ENCODE data around the gene MARCHF10. TPM values are rescaled to one million over a fixed set of nuclear protein-coding genes. Genes with fewer than 3 reads are reported as not detected.
"Not testable (repeated sequence)": the region's sequence is repeated elsewhere in the genome, so short reads cannot be mapped to it uniquely, and the experiment has no call there.

Gene MARCHF10
- total and polyA plus RNA-seq, 7 donors, result 0.09 to 2.1 (median 0.71) TPM; not detected in 2

DNA sequence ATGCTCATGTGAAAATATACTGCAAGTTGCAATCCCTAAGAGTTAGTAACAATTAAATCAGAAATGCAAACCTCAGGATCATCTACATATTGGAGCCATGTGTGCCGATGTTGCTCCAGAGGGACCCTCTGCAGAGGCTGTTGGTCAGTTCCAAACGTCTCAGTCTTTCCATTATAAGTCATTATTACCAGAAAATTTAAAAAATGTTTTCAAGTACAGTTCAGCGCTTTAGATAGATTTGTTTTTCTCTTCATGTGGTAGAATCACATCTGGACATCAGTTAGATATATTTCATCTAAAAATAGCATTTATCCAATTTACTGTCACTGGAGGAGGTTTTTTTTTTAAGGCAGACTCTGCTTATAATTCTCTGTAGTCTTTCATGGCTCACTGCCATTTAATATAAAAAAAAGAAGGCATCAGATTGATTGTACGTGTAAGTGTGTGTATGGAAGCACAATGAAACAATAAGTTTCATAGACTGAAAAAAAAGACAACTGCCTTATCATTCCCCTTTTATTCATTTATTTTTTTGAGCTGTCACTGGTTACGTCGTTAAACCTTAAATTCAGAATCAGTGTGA is 46.1 kb upstream of the MARCHF10 start:
- 77 to 78% methylated on average over 6 of the region's 6 CpGs for WGBS, 2 donors
- no peaks in the 10 kb centered on the region for H3K27me3 ChIP-seq
- intact Hi-C loops (cut with DNase I), result no loop called here
- H3K4me3 ChIP-seq, result no peak overlapping the region
- H3K27ac ChIP-seq, result no peak overlapping the region
- H3K4me1 ChIP-seq, result no peaks in the 10 kb centered on the region
- no peaks in the 10 kb centered on the region for H3K36me3 ChIP-seq
- H3K9me3 ChIP-seq, result no peaks in the 10 kb centered on the region
- TF ChIP-seq, protein P1, sequence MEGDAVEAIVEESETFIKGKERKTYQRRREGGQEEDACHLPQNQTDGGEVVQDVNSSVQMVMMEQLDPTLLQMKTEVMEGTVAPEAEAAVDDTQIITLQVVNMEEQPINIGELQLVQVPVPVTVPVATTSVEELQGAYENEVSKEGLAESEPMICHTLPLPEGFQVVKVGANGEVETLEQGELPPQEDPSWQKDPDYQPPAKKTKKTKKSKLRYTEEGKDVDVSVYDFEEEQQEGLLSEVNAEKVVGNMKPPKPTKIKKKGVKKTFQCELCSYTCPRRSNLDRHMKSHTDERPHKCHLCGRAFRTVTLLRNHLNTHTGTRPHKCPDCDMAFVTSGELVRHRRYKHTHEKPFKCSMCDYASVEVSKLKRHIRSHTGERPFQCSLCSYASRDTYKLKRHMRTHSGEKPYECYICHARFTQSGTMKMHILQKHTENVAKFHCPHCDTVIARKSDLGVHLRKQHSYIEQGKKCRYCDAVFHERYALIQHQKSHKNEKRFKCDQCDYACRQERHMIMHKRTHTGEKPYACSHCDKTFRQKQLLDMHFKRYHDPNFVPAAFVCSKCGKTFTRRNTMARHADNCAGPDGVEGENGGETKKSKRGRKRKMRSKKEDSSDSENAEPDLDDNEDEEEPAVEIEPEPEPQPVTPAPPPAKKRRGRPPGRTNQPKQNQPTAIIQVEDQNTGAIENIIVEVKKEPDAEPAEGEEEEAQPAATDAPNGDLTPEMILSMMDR (IDR thresholded peaks at IDR 0.05), result no peak
- TF ChIP-seq EP300 (IDR thresholded peaks at IDR 0.05) (no peak), POLR2AphosphoS5 (IDR thresholded peaks at IDR 0.05) (no peak), POLR2A (IDR thresholded peaks at IDR 0.05) (no peak)
- no peak for DNase-seq

DNA sequence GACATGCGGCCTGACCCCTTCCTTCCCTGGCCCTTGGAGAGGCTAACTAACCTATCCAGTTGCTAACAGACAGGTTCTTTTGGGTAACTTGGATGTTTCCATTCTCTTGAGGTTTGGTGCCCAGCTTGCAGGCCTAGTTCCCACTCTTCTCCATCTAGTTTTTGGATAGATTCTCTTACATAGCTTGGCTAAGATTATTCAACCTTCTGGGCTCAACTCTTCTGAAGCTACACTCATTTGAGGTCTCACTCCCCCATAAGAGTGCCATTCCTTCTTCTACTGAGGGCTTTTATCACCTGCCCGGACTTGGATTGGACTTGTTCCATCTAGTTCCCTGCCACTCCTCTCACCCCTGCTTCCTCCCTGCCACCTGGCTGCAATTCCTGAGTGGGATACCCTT is 44.1 kb upstream of the MARCHF10 start:
- H3K9me3 ChIP-seq, result no peaks in the 10 kb centered on the region
- intact Hi-C loops (cut with DNase I), result no loop called here
- H3K27ac ChIP-seq, result no peak overlapping the region
- no peaks in the 10 kb centered on the region for H3K27me3 ChIP-seq
- H3K36me3 ChIP-seq, result no peaks in the 10 kb centered on the region
- no peak overlapping the region for H3K4me3 ChIP-seq
- no peak for TF ChIP-seq EP300 (IDR thresholded peaks at IDR 0.05)
- no peak for TF ChIP-seq POLR2A (IDR thresholded peaks at IDR 0.05)
- no peak for TF ChIP-seq POLR2AphosphoS5 (IDR thresholded peaks at IDR 0.05)
- TF ChIP-seq, protein P1 (IDR thresholded peaks at IDR 0.05), result no peak
- DNase-seq, result no peak
- 74 to 92% methylated on average over 2 of the region's 2 CpGs for WGBS, 2 donors
- H3K4me1 ChIP-seq, result no peaks in the 10 kb centered on the region

DNA sequence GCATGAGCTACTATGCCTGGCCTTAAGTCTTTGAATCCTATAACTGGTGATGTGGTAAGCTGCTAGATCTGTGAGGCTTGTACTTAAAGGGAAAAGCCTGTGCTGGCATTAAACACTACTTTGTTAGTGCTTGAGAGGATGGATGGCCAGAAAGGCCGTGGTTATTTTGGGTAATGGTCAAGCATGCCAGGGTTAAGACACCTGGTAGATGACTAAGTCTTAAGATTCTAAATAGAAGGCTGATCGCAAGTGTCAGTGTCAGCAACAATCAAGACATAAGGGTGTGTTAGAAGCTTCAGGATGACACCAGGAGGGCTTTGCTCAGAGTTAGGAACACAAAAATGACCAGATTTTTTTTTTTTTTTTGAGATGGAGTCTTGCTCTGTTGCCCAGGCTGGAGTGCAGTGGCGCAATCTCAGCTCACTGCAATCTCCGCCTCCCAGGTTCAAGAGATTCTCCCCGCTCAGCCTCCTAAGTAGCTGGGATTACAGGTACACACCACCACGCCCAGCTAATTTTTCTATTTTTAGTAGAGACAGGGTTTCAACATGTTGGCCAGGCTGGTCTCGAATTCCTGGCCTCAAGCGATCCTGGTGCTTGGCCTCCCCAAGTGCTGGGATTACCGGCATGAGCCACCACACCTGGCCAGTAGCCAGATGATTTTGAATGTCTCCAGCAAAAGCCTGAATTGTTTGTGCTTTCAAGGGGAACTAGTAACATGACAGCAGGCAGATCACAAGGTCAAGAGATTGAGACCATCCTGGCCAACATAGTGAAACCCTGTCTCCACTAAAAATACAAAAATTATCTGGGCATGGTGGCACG is 41.7 kb upstream of the MARCHF10 start:
- H3K27me3 ChIP-seq; H3K9me3 ChIP-seq; H3K27ac ChIP-seq; H3K4me3 ChIP-seq; DNase-seq; H3K4me1 ChIP-seq; intact Hi-C loops (cut with DNase I); H3K36me3 ChIP-seq: not testable (repeated sequence)
- WGBS, 2 donors, result 88 to 90% methylated on average over 10 of the region's 10 CpGs

DNA sequence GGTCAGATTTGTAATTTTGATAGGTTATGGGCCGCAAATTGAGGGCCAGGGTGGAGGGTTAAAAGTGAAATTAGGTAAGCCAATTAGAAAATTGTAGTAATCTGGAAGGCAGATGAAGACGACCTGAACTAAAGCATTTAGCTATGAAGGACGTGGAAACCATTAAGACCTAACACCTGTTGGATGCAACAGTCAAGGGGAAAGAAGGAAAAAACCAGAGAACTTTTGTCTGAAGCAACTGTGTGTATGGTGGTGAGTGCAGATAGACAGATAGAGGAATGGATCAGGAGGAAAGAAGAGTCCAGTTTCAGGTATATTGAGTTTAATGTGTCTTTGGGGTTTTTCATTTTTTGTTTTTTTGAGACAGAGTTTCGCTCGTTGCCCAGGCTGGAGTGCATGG is 40.2 kb upstream of the MARCHF10 start:
- no peak overlapping the region for H3K4me3 ChIP-seq
- WGBS, 2 donors, result 89 to 91% methylated on average over 5 of the region's 5 CpGs
- no peaks in the 10 kb centered on the region for H3K4me1 ChIP-seq
- TF ChIP-seq POLR2AphosphoS5 (IDR thresholded peaks at IDR 0.05), result no peak
- TF ChIP-seq, protein P1 (IDR thresholded peaks at IDR 0.05), result no peak
- no peak for TF ChIP-seq POLR2A (IDR thresholded peaks at IDR 0.05)
- TF ChIP-seq EP300 (IDR thresholded peaks at IDR 0.05), result no peak
- no peaks in the 10 kb centered on the region for H3K9me3 ChIP-seq
- no peak for DNase-seq
- intact Hi-C loops (cut with DNase I), result no loop called here
- H3K27ac ChIP-seq, result no peak overlapping the region
- no peaks in the 10 kb centered on the region for H3K27me3 ChIP-seq
- no peaks in the 10 kb centered on the region for H3K36me3 ChIP-seq

DNA sequence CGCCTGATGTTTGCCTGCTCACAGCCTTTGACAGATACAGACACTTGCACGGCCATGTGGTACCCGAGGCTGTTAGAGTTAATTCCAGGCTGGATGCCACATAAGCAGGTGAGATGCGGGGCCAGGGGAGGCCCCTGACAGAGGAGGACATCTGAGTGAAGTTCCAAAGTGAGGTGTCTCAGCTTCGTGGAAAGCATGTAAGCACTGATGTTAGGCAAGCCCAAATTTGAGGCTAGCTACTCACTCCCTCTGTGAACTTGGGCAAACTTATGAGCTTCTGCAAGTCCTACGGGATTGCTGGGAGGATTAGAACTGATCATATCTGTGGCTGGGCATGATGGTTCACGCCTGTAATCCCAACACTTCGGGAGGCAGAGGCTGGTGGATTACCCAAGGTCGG is 39.3 kb upstream of the MARCHF10 start:
- TF ChIP-seq POLR2A (IDR thresholded peaks at IDR 0.05) (no peak), EP300 (IDR thresholded peaks at IDR 0.05) (no peak), POLR2AphosphoS5 (IDR thresholded peaks at IDR 0.05) (no peak)
- TF ChIP-seq, protein P1 (IDR thresholded peaks at IDR 0.05), result no peak
- WGBS, 2 donors, result 72 to 79% methylated on average over 9 of the region's 9 CpGs

More for the DNA sequence above, 39.3 kb upstream of the MARCHF10 start:
- Histone ChIP-seq H3K27ac (no peak overlapping the region), H3K4me3 (no peak overlapping the region), H3K27me3 (no peaks in the 10 kb centered on the region), H3K4me1 (no peaks in the 10 kb centered on the region), H3K36me3 (no peaks in the 10 kb centered on the region), H3K9me3 (no peaks in the 10 kb centered on the region)
- intact Hi-C loops (cut with DNase I), result no loop called here
- DNase-seq, result no peak
